H1 (cell line): ENCODE data around the gene PIF1.

ENCODE experiments used
- CTCF ChIP-seq, 3 experiments: IDR thresholded peaks; 1 replicate in 2 of 3; 2 replicates in 1 of 3; pipeline versions ENCODE4 v1.5.1 to v1.6.1; 2011; ENCODE audit warnings: low read length in 3 of 3, mild to moderate bottlenecking in 3 of 3, inconsistent platforms in 2 of 3, low read depth in 1 of 3, moderate library complexity in 1 of 3; ENCODE audit not compliant: insufficient read depth in 1 of 3; ENCODE audit errors: control extremely low read depth in 1 of 3
- GABPA ChIP-seq: IDR thresholded peaks from 2 replicates; pipeline ENCODE4 v1.6.1; 2011; ENCODE audit warnings: mild to moderate bottlenecking, low read length, moderate library complexity, borderline replicate concordance; ENCODE audit not compliant: insufficient read depth
- SP2 ChIP-seq: IDR thresholded peaks from 2 replicates; pipeline ENCODE4 v1.6.1; 2012; ENCODE audit warnings: mild to moderate bottlenecking, low read length, inconsistent platforms

DNA sequence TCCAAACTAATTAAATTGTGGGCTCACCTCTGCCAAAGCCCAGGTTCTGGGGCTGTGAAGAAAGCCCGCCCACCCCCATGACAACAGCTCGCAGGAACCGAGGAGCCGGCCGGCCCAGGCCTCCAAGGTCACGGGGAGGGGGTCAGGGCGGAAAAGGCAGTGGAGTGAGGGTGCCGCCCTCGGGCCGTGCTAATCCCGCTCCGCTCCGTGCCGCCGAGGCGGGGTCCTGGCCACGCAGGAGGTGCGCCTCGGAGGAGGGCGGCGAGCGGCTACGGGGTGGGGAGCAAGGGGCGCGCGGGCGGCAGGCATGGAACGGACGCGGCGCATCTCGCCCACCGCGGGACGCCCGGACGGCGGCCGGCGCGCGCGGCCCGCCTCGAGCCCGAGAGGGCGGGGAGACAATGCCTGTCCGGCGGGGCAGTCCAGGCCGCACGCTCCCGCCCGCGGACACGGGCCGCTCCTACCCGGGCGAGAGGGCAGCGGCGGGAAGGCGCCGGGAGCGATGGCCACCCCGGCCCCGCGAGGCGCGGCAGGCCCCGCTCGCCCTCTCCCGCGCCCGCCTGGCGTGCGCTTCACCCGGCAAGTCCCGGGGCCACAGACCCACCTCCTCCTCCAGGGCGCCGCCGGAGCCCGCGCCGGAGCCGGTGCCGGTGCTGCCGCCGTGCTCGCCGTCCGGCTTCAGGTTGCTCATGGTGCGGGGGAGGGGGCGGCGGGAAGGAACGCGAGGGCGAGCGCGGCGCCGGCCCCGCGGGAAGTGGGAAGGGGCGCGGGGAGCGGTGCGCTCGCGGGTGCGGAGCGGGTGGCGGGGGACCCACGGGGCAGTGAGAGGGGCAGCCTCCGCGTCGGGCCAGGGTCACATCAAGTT, 50.6 kb downstream of the PIF1 start:
- TF ChIP-seq SP2 (no peak), GABPA (no peak), CTCF (IDR thresholded peaks at IDR 0.05; ENCODE audit: control extremely low read depth in 1 of 3, insufficient read depth in 1 of 3, low read depth in 1 of 3, low read length in 3 of 3) (no peak)
